AG04449 (cell line): Measurements from ENCODE around the gene MRPL21.
A peak's percentile ranks its signal among the peaks of the same experiment; 100 is the strongest.

Source experiments
- CTCF ChIA-PET: fragments of 350-600 bp; formaldehyde crosslinking; extraction: SDS; loops from one replicate; lab custom pipeline; 2021; ENCODE audit warnings: antibody characterized with exemption; lab: Yijun Ruan, JAX
- POLR2A ChIA-PET: fragments of 400-600, 350-600 bp; formaldehyde crosslinking; extraction: SDS; loops from one replicate; lab custom pipeline; 2020; ENCODE audit warnings: antibody characterized with exemption, inconsistent platforms; lab: Yijun Ruan, JAX
- DNase-seq: peaks from one replicate; pipeline ENCODE4 v3.0.0-alpha.2; 2010; ENCODE audit warnings: low read depth, low spot score
- H3K4me3 ChIP-seq: 2 replicates; pipeline ENCODE4 v1.5.1; 2011; ENCODE audit warnings: low read depth, mild to moderate bottlenecking, control low read depth, low read length
- TF ChIP-seq, protein P1 (sequence below): IDR thresholded peaks from one replicate; pipeline ENCODE4 v1.5.1; 2011; ENCODE audit warnings: mild to moderate bottlenecking, moderate library complexity, low read length, control low read depth, inconsistent platforms; ENCODE audit not compliant: insufficient read depth; ENCODE audit errors: missing control alignments

Gene MRPL21

DNA sequence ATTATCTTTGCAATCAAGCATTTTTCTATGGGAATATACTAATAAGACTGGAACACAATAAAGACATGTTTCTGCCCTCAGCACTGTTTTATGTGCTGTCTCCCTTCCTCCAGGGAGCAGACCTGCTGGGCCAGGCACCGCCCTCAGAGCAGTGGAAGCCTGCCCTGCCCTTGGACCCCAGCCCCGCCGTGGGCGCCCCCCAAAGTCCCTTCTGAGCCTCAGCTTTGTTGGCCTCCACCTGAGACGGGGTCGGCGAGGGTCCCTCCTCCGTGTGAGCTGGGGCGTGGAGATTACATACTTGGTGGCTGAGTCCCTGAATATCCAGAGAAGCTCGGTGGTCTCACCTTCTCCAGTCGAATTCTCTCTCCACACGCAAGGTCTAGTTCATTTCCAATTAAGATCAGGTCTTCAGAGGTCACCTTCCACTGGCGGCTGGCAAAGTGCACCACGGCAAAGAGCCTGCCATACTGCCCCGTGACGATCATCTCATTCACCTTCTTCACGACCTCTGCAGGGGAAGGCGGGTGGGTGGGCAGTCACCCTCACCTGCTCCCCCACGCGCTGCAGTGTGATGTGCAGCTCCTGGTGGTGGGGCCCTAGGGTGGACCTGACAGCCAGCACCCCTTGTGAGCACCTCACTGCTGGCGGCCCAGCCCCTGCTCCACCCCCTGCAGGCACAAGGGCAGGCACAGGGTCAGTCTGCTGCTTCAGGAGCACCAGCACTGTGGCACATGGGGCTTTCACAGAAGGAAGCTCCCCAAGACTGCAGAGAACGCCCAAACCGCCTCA is 7.3 kb downstream of the MRPL21 start:
- ChIA-PET POLR2A (no interaction called here), CTCF (interaction anchor here (1.1 kb wide), 1 partner anchor 513 kb away, joined by 3 read pairs; no protein-coding TSS in a partner anchor)
- TF ChIP-seq, protein P1, sequence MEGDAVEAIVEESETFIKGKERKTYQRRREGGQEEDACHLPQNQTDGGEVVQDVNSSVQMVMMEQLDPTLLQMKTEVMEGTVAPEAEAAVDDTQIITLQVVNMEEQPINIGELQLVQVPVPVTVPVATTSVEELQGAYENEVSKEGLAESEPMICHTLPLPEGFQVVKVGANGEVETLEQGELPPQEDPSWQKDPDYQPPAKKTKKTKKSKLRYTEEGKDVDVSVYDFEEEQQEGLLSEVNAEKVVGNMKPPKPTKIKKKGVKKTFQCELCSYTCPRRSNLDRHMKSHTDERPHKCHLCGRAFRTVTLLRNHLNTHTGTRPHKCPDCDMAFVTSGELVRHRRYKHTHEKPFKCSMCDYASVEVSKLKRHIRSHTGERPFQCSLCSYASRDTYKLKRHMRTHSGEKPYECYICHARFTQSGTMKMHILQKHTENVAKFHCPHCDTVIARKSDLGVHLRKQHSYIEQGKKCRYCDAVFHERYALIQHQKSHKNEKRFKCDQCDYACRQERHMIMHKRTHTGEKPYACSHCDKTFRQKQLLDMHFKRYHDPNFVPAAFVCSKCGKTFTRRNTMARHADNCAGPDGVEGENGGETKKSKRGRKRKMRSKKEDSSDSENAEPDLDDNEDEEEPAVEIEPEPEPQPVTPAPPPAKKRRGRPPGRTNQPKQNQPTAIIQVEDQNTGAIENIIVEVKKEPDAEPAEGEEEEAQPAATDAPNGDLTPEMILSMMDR, result no peak
- no peak overlapping the region for H3K4me3 ChIP-seq
- DNase-seq, result no peak

DNA sequence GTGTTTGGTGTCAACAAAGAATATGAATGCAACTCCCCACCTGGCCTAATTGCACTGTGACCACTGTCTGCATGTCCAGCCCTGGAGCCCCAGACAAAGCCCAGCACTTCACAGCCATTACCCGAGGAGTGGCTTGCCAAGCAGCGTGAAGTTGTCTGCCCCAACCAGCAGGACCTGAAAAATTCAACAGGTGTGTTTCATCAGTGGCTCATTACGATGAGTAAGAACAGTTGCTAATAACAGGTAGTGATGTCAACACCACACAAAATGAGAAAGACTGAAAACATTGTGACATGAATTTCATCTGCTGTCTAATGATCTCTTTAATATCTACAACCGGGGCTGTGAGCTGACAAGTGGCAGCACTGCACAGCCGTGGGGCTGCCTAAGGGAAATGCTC is 10.3 kb downstream of the MRPL21 start:
- TF ChIP-seq, protein P1, result no peak
- ChIA-PET CTCF (no interaction called here), POLR2A (no interaction called here)
- DNase-seq, result no peak
- H3K4me3 ChIP-seq, result no peak overlapping the region

DNA sequence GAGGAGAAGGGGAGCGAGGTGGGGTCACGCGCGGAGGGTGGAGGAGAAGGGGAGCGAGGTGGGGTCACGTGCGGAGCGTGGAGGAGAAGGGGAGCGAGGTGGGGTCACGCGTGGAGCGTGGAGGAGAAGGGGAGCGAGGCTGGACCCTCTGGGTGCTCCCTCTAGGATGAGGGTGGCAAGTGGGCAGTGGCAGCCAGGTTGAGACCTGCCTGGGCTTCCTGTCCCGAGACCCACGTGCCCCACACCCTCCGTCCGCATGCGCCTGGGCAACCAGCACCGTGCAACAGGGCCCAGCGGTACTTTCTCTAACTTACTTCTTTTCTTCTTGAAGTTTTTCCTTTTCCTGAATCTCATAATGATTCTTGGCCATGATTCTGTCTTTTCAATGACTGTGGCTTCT is 11.1 kb downstream of the MRPL21 start:
- no peak for DNase-seq
- H3K4me3 ChIP-seq, result no peak overlapping the region
- TF ChIP-seq, protein P1, result no peak
- CTCF ChIA-PET, result no interaction called here
- POLR2A ChIA-PET, result no interaction called here

DNA sequence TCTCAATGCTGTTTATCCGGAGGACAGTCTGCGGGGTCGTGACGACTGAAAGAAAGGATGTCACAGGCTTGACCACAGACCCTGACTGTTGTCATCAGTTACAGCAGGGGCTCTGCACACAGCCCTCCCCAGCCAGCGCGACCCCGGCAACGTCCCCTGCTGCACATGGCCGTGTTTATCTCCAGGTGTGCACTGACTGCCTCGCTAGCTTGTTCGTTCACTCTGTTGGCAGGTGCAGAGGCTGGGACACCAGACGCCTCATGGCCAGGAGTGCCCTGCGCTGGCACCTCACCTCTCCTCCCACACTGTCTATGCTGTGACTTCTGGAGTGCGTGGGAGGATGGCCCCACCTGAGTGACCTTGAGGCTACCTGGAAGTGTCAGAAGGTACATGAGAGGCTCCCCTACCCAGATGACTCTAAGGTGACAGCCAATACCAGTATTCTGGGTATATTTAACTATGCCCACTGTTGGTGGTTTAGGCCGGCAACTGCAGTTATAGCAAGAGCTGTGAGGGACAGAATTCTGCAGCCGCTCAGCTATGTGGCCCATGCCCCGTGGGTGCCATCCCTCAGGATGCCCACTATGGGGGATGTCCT is 12.2 kb downstream of the MRPL21 start:
- peak overlapping the region; percentile 39 for H3K4me3 ChIP-seq
- TF ChIP-seq, protein P1, result no peak
- no peak for DNase-seq
- ChIA-PET POLR2A (interaction anchor here (0.9 kb wide), 1 partner anchor 18 kb away, joined by 4 read pairs; no protein-coding TSS in a partner anchor), CTCF (interaction anchor here (1.0 to 4.2 kb wide), 7 partner anchors 8 to 308 kb away, joined by 3 to 29 read pairs (median 11); no protein-coding TSS in a partner anchor)

DNA sequence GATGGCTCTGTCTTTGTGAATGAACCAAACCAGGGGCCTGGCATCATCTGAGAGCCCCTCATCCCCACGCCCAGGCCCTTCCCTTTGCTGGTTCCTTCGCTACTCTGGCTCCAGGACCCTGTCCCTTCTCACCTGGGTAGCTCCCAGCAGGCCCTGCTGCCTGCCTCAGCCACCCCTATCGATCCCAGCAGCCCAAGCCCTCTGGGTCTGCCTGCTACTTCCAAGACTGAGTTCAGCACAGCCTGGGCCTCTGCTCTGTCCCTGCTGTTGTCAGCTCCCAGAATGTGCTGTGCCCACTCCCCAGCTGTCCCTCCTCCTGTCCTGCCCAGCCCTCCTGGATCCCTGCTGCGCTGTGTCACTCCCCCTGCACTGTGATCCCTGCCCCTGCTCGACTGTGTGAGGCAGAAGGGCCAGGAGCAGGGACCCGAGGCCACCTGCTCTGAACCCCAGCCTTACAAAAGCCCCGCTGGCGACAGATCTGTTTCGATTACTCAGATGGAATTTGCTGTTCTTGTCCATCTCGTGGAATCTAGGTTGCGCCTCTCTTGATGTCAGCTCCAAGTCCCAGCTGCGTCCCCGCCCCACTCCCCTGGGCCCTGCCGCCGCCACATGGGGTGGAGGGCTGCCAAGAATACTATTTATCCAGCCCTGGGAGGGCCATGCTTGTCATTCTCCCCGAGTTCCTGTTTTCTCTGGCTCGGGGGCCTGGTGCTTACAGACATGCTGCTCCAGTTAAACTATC is 13.0 kb downstream of the MRPL21 start:
- H3K4me3 ChIP-seq, result peak overlapping the region; percentile 23
- peak; percentile 91 for DNase-seq
- POLR2A ChIA-PET, result interaction anchor here (0.9 to 1.5 kb wide), 5 partner anchors 12 to 49 kb away, joined by 4 to 8 read pairs (median 4); partner anchors contain the start of genes CPT1A, IGHMBP2 and MRPL21
- TF ChIP-seq, protein P1, result no peak
- CTCF ChIA-PET, result interaction anchor here (0.6 to 4.2 kb wide), 29 partner anchors 9 to 307 kb away, joined by 3 to 29 read pairs (median 3); partner anchors contain the start of genes CPT1A, IGHMBP2, MRGPRF and MRPL21
